Hepatocyte (in vitro differentiated cells): ENCODE data around the gene PLEKHA7. TPM values are rescaled to one million over a fixed set of nuclear protein-coding genes. Genes with fewer than 3 reads are reported as not detected.

Experiments used
- DNase-seq: peaks from one replicate; pipeline ENCODE4 v3.0.0-alpha.2; 2016; ENCODE audit warnings: low spot score
- H2AFZ ChIP-seq: fragments of 200-600 bp; sonication (generic); 2 replicates; pipeline ENCODE4 v1.6.0; 2016; ENCODE audit warnings: antibody characterized with exemption, mild to moderate bottlenecking
- H3K27ac ChIP-seq: fragments of 200-600 bp; sonication (generic); 2 replicates; pipeline ENCODE4 v1.5.1; 2016; ENCODE audit warnings: mild to moderate bottlenecking
- H3K27me3 ChIP-seq: fragments of 200-600 bp; sonication (generic); 2 replicates; pipeline ENCODE4 v1.6.1; 2016
- H3K36me3 ChIP-seq: fragments of 200-600 bp; sonication (generic); replicated peaks from 2 replicates; pipeline ENCODE4 v1.5.1; 2016; ENCODE audit warnings: low read depth; ENCODE audit not compliant: insufficient read depth
- H3K4me1 ChIP-seq: fragments of 200-600 bp; sonication (generic); 2 replicates; pipeline ENCODE4 v1.5.1; 2016; ENCODE audit warnings: mild to moderate bottlenecking, moderate library complexity; ENCODE audit not compliant: insufficient read depth
- H3K4me2 ChIP-seq: fragments of 200-600 bp; sonication (generic); 2 replicates; pipeline ENCODE4 v1.6.0; 2016
- H3K4me3 ChIP-seq: fragments of 200-600 bp; sonication (generic); 2 replicates; pipeline ENCODE4 v1.5.1; 2016; ENCODE audit warnings: mild to moderate bottlenecking
- H3K79me2 ChIP-seq: fragments of 200-600 bp; sonication (generic); 2 replicates; pipeline ENCODE4 v1.6.0; 2017; ENCODE audit warnings: mild to moderate bottlenecking
- H3K9me2 ChIP-seq: fragments of 200-600 bp; sonication (generic); replicated peaks from 2 replicates; pipeline ENCODE4 v1.6.0; 2017; ENCODE audit warnings: mild to moderate bottlenecking; ENCODE audit not compliant: insufficient read depth
- H3K9me3 ChIP-seq: fragments of 200-600 bp; sonication (generic); 2 replicates; pipeline ENCODE4 v1.5.1; 2016; ENCODE audit warnings: low read depth, mild to moderate bottlenecking
- H4K20me1 ChIP-seq: fragments of 200-600 bp; sonication (generic); 2 replicates; pipeline ENCODE4 v1.6.0; 2016; ENCODE audit warnings: mild to moderate bottlenecking; ENCODE audit not compliant: insufficient read depth, poor library complexity, severe bottlenecking
- CTCF ChIP-seq: fragments of 200-600 bp; sonication (generic); IDR thresholded peaks from 2 replicates; pipeline ENCODE4 v1.5.1; 2016; ENCODE audit warnings: antibody characterized with exemption, mild to moderate bottlenecking; ENCODE audit not compliant: poor library complexity
- EZH2 ChIP-seq: fragments of 200-600 bp; sonication (generic); IDR thresholded peaks from 2 replicates; pipeline ENCODE4 v1.6.1; 2016; ENCODE audit warnings: antibody characterized with exemption, mild to moderate bottlenecking, borderline replicate concordance
- EZH2phosphoT487 ChIP-seq: fragments of 200-600 bp; sonication (generic); IDR thresholded peaks from one replicate; pipeline ENCODE4 v1.6.1; 2018; ENCODE audit warnings: antibody characterized with exemption, mild to moderate bottlenecking, low read depth, moderate library complexity; ENCODE audit not compliant: unreplicated experiment, severe bottlenecking
- WGBS: methylation state at CpG from one replicate; pipeline ENCODE4 v1.1.6; 2016; ENCODE audit warnings: low lambda C conversion rate; ENCODE audit errors: missing lambda C conversion rate; 5-methylcytosine and 5-hydroxymethylcytosine counted together
- polyA plus RNA-seq: library from polyadenylated mRNA; unstranded; fragments of >200 nt; fragmentation: Nextera tagmentation; extraction: Ambion mirVana; gene quantifications from 2 replicates; pipeline ENCODE4 v1.2.1, GENCODE V29; 2016
- total RNA-seq: library from RNA; depleted of rRNA; stranded (reverse); fragments of >200 nt; gene quantifications from 2 replicates; pipeline ENCODE4 v1.2.3, GENCODE V29; 2014

PLEKHA7 gene
- total and polyA plus RNA-seq, 2 experiments from 2014 or later, result 16.7 to 35.6 TPM

GRCh38 chr11:17008099-17008498 is 6.1 kb downstream of the PLEKHA7 start:
- no peaks in the 10 kb centered on the region for H3K27me3 ChIP-seq
- TF ChIP-seq EZH2phosphoT487, result no peak
- TF ChIP-seq EZH2, result no peak
- TF ChIP-seq CTCF, result no peak
- no peak for DNase-seq
- no peak overlapping the region for H3K4me2 ChIP-seq
- H3K79me2 ChIP-seq, result peaks cover 79% of the 10 kb centered on the region
- no peaks in the 10 kb centered on the region for H3K9me3 ChIP-seq
- no peaks in the 10 kb centered on the region for H4K20me1 ChIP-seq
- no peaks in the 10 kb centered on the region for H3K9me2 ChIP-seq
- WGBS, result 98% methylated on average over 3 of the region's 3 CpGs
- H3K4me1 ChIP-seq, result peaks cover 11% of the 10 kb centered on the region
- H3K4me3 ChIP-seq, result no peak overlapping the region
- H2AFZ ChIP-seq, result no peak overlapping the region
- no peak overlapping the region for H3K27ac ChIP-seq
- H3K36me3 ChIP-seq, result no peaks in the 10 kb centered on the region

GRCh38 chr11:17005646-17006045 is 8.6 kb downstream of the PLEKHA7 start:
- no peaks in the 10 kb centered on the region for H4K20me1 ChIP-seq
- no peak overlapping the region for H3K4me3 ChIP-seq
- no peaks in the 10 kb centered on the region for H3K36me3 ChIP-seq
- H3K9me3 ChIP-seq, result no peaks in the 10 kb centered on the region
- H3K4me1 ChIP-seq, result peaks cover 6% of the 10 kb centered on the region
- H2AFZ ChIP-seq, result no peak overlapping the region
- H3K79me2 ChIP-seq, result peaks cover 70% of the 10 kb centered on the region
- TF ChIP-seq EZH2phosphoT487 (no peak), EZH2 (no peak), CTCF (no peak)
- no peak for DNase-seq
- no peaks in the 10 kb centered on the region for H3K9me2 ChIP-seq
- no peak overlapping the region for H3K4me2 ChIP-seq
- 79% methylated on average over 3 of the region's 3 CpGs for WGBS
- no peak overlapping the region for H3K27ac ChIP-seq
- no peaks in the 10 kb centered on the region for H3K27me3 ChIP-seq

GRCh38 chr11:17004486-17005148 is 9.6 kb downstream of the PLEKHA7 start:
- Histone ChIP-seq H3K79me2 (peaks cover 64% of the 10 kb centered on the region), H2AFZ (no peak overlapping the region), H3K36me3 (no peaks in the 10 kb centered on the region), H3K9me2 (no peaks in the 10 kb centered on the region), H4K20me1 (no peaks in the 10 kb centered on the region), H3K9me3 (no peaks in the 10 kb centered on the region), H3K27ac (no peak overlapping the region), H3K4me2 (no peak overlapping the region), H3K4me1 (peaks cover 6% of the 10 kb centered on the region), H3K4me3 (no peak overlapping the region), H3K27me3 (no peaks in the 10 kb centered on the region)
- WGBS, result 72% methylated on average over 7 of the region's 7 CpGs
- no peak for DNase-seq
- TF ChIP-seq CTCF, result no peak
- no peak for TF ChIP-seq EZH2
- TF ChIP-seq EZH2phosphoT487, result no peak

- Histone ChIP-seq H3K27me3 (no peaks in the 10 kb centered on the region), H3K4me3 (no peak overlapping the region), H3K79me2 (peaks cover 56% of the 10 kb centered on the region), H3K4me1 (peaks cover 6% of the 10 kb centered on the region), H4K20me1 (no peaks in the 10 kb centered on the region), H3K27ac (no peak overlapping the region), H2AFZ (no peak overlapping the region), H3K4me2 (no peak overlapping the region), H3K36me3 (no peaks in the 10 kb centered on the region), H3K9me3 (no peaks in the 10 kb centered on the region), H3K9me2 (no peaks in the 10 kb centered on the region)
- no peak for TF ChIP-seq EZH2
- TF ChIP-seq EZH2phosphoT487, result no peak
- TF ChIP-seq CTCF, result no peak
- no peak for DNase-seq
- WGBS, result 62% methylated on average over 2 of the region's 2 CpGs
These were observed 10.8 kb downstream of the PLEKHA7 start for GRCh38 chr11:17003426-17003825.
